GM12801 (cell line): Measurements from ENCODE around the gene USP20.

ENCODE experiments used
- CTCF ChIP-seq: IDR thresholded peaks from one replicate; pipeline ENCODE4 v1.5.1; 2011; ENCODE audit warnings: control low read depth; ENCODE audit not compliant: insufficient read length; ENCODE audit errors: extremely low read depth

The USP20 gene

GRCh38 chr9:129835128-129835859, at the start of gene USP20, which contains the start of gene C9orf78:
USP20 (plus strand) TSS chr9:129835458; CDS start chr9:129852556, 17,098 bp downstream.
C9orf78 (minus strand) TSS chr9:129835275; CDS start chr9:129835221, 54 bp downstream.
- no peak for TF ChIP-seq CTCF

- TF ChIP-seq CTCF, result no peak
These were observed 49.4 kb upstream of the USP20 start for GRCh38 chr9:129785866-129786265.

GRCh38 chr9:129786481-129786880, 48.8 kb upstream of the USP20 start:
- no peak for TF ChIP-seq CTCF

GRCh38 chr9:129794549-129794948, 40.7 kb upstream of the USP20 start:
- TF ChIP-seq CTCF, result no peak

- TF ChIP-seq CTCF, result no peak
These were observed 36.3 kb upstream of the USP20 start for GRCh38 chr9:129798973-129799372.

- TF ChIP-seq CTCF, result no peak
These were observed 33.8 kb upstream of the USP20 start for GRCh38 chr9:129801504-129801903.

- no peak for TF ChIP-seq CTCF
These were observed 32.2 kb upstream of the USP20 start, which contains the start of gene TOR1B for GRCh38 chr9:129802833-129803675. TOR1B (plus strand) TSS chr9:129803184; CDS start chr9:129803213, 29 bp downstream.
